ENCODE results near the gene REC8.

REC8 gene

DNA sequence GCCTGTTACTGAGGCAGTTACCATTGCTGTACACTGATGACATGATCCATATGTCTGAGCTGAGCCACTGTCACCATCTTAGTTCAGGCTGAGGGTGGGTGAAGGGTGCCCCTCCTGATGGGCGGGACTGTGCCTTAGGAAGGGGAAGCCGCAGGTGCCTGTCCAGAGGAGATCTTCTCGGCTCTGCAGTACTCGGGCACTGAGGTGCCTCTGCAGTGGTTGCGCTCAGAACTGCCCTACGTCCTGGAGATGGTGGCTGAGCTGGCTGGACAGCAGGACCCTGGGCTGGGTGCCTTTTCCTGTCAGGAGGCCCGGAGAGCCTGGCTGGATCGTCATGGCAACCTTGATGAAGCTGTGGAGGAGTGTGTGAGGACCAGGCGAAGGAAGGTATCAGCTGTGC, 20.9 kb upstream of the REC8 start:
- no peak overlapping the region for H3K4me3 ChIP-seq (ENCODE audit: low read length)
- TF ChIP-seq, protein P1, sequence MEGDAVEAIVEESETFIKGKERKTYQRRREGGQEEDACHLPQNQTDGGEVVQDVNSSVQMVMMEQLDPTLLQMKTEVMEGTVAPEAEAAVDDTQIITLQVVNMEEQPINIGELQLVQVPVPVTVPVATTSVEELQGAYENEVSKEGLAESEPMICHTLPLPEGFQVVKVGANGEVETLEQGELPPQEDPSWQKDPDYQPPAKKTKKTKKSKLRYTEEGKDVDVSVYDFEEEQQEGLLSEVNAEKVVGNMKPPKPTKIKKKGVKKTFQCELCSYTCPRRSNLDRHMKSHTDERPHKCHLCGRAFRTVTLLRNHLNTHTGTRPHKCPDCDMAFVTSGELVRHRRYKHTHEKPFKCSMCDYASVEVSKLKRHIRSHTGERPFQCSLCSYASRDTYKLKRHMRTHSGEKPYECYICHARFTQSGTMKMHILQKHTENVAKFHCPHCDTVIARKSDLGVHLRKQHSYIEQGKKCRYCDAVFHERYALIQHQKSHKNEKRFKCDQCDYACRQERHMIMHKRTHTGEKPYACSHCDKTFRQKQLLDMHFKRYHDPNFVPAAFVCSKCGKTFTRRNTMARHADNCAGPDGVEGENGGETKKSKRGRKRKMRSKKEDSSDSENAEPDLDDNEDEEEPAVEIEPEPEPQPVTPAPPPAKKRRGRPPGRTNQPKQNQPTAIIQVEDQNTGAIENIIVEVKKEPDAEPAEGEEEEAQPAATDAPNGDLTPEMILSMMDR (conservative IDR thresholded peaks at IDR 0.05; ENCODE audit: low read depth, low read length) = no peak
- DNase-seq (ENCODE audit: low read depth) = no peak

DNA sequence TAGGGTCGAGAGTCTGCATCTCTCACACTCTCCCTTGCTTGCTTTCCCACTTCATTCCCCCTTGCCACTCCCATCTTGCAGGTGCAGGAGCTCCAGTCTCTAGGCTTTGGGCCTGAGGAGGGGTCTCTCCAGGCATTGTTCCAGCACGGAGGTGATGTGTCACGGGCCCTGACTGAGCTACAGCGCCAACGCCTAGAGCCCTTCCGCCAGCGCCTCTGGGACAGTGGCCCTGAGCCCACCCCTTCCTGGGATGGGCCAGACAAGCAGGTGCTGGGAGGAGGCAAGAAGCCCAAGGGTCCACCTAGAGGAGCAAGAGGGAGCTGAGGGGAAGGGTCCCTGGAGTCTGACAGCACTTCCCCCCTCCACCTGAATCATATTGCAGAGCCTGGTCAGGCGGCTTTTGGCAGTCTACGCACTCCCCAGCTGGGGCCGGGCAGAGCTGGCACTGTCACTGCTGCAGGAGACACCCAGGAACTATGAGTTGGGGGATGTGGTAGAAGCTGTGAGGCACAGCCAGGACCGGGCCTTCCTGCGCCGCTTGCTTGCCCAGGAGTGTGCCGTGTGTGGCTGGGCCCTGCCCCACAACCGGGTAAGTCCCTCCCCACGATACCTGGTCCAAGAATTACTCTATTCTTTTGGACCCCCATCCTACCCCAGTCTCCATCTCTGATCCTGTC, 20.3 kb upstream of the REC8 start:
- DNase-seq (ENCODE audit: low read depth) = no peak
- no peak overlapping the region for H3K4me3 ChIP-seq (ENCODE audit: low read length)
- TF ChIP-seq, protein P1 (conservative IDR thresholded peaks at IDR 0.05; ENCODE audit: low read depth, low read length) = no peak

DNA sequence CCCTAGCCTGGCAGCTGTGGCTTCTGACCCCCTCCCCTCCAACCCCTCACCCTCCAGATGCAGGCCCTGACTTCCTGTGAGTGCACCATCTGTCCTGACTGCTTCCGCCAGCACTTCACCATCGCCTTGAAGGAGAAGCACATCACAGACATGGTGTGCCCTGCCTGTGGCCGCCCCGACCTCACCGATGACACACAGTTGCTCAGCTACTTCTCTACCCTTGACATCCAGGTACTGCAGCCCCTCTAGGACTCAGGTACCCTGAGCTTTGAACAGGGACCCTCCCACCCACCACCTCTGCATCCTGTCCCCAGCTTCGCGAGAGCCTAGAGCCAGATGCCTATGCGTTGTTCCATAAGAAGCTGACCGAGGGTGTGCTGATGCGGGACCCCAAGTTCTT, 16.8 kb upstream of the REC8 start:
- TF ChIP-seq, protein P1 (conservative IDR thresholded peaks at IDR 0.05; ENCODE audit: low read depth, low read length) = no peak

DNA sequence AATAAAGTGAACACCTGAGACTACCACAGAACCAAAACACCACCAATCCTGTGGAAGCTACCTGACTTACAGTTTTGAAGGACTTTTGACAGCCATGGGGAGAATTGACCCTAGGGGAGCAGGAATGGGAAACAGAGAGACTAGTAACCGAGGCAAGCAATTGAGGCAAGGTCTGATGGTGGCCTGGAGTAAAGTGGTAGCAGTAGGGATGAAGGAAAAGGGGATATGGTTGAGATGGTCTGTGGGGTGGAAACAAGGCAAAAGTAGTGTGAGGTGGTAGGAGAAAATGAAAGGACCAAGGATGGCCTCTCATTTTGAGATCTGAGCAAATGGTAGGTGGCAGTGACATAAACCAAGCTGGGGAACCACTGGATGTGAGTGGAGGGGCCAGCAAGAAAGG, 15.0 kb upstream of the REC8 start:
- no peak overlapping the region for H3K4me3 ChIP-seq (ENCODE audit: low read length)
- DNase-seq (ENCODE audit: low read depth) = no peak
- TF ChIP-seq, protein P1 (conservative IDR thresholded peaks at IDR 0.05; ENCODE audit: low read depth, low read length) = no peak

More for the DNA sequence above, 16.8 kb upstream of the REC8 start:
- H3K4me3 ChIP-seq (ENCODE audit: low read length) = no peak overlapping the region
- no peak for DNase-seq (ENCODE audit: low read depth)

DNA sequence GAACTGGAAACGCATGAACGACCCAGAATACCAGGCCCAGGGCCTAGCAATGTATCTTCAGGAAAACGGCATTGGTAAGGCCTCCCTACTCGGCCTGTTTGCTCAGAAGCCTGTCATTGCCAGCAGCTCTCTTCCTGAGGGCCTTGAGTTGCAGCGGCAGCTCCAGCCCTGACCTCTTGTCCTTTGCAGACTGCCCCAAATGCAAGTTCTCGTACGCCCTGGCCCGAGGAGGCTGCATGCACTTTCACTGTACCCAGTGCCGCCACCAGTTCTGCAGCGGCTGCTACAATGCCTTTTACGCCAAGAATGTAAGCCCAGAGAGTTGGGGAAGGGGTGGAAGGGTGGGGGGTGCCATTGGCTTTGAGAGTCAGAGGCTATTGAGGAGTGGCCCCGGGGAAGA, 14.5 kb upstream of the REC8 start:
- DNase-seq (ENCODE audit: low read depth) = no peak
- no peak overlapping the region for H3K4me3 ChIP-seq (ENCODE audit: low read length)
- TF ChIP-seq, protein P1 (conservative IDR thresholded peaks at IDR 0.05; ENCODE audit: low read depth, low read length) = no peak

DNA sequence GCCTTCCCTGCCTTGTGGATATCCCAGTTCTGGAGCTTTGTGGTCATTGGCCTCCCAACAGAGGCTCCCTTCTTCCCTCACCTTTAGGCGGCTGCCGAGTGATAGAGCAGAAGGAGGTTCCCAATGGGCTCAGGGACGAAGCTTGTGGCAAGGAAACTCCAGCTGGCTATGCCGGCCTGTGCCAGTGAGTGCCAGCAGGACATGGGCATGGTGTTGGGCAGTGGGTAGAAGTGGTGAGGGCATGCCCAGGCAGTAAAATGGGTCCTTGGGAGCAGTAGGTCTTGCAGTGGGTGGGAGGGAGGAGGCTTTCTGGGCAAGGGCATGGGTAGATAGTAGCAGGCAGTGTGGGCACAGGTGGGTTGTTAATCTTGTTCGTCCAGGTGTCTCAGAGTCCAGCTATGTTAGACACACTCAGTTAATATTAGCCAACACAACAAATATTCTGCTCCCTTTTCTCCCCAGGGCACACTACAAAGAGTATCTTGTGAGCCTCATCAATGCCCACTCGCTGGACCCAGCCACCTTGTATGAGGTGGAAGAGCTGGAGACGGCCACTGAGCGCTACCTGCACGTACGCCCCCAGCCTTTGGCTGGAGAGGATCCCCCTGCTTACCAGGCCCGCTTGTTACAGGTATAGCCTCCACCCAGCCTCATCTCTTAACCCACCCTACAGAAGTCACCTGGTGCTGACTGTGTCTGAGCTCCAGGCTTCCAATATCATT, 11.9 kb upstream of the REC8 start:
- no peak for DNase-seq (ENCODE audit: low read depth)
- TF ChIP-seq, protein P1 (conservative IDR thresholded peaks at IDR 0.05; ENCODE audit: low read depth, low read length) = no peak
- no peak overlapping the region for H3K4me3 ChIP-seq (ENCODE audit: low read length)

DNA sequence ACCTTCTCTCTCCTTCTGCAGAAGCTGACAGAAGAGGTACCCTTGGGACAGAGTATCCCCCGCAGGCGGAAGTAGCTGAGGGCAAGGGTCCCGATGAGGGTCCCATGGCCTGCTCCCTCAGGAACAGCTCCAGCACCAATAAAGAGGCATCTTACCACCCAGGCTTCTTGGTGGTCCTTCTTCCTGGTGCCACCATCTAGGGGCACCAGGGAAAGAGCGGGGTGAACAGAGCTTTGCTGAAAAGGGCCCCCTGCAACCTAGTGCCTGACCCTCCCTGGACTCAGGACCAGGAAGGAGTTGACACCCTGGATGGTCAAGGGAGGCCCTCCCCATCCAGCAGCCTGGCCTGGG, 11.4 kb upstream of the REC8 start:
- no peak for DNase-seq (ENCODE audit: low read depth)
- H3K4me3 ChIP-seq (ENCODE audit: low read length) = no peak overlapping the region
- TF ChIP-seq, protein P1 (conservative IDR thresholded peaks at IDR 0.05; ENCODE audit: low read depth, low read length) = no peak
